ENCODE results near the gene ETFA.
A peak's percentile ranks its signal among the peaks of the same experiment; 100 is the strongest.
"Not testable (repeated sequence)": the region's sequence is repeated elsewhere in the genome, so short reads cannot be mapped to it uniquely, and the experiment has no call there.

Gene ETFA

GRCh38 chr15:76324066-76324465 lies 12.8 kb upstream of the ETFA start:
- no peak for DNase-seq (ENCODE audit: low spot score)

DNA sequence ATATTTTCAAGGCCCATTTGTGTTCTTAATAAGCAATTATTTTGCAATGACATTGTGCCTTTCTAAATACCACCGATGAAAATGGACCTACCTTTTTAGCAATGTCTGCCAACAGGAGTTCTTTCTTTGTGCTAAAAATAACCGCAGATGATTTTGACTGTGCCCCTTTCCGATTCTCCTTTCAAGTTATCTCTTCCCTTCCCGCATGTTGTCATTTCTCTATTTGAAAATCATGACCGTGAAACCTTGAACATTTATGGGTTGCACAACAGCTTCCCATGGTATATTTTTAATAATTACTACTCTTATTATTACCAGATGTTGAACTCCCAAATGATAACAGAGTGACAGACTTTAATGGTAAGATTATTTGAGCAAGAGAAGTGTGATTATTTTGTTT lies 10.3 kb upstream of the ETFA start:
- no peak for DNase-seq (ENCODE audit: low spot score)

DNA sequence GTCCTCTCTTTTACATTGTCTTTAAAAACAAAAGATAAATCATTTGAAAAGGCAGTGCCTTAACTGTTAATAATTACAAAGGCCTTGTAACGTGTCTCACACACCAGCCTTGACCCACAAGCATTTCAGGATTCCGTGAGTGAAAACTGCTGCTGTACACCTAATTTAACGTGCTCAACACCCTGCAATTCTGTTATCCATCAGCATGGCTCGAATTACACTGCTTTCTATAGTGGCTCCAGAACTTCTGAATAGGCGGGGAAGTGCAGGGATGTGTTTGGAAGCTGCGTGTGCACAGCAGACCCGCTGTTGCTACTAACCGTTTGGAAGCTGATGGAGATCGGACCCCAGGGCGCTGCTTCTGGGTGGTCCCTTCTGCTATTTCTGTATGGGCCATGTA lies 9.9 kb upstream of the ETFA start:
- no peak for DNase-seq (ENCODE audit: low spot score)

DNA sequence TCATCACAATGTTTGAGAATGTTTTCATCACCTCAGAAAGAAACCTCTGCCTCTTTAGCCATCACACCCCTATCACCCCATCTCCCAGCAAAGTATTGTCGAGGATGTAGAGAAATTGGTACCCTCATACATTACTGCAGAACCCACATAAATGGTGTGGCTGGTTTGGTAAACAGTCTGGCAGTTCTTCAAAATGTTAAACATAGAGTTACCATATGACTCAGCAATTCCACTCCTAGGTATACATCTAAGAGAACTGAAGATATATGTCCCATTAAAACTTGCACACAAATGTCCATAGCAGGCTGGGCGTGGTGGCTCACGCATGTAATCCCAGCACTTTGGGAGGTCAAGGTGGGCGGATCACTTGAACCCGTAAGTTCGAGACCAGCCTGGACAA lies 8.7 kb upstream of the ETFA start:
- no peak for DNase-seq (ENCODE audit: low spot score)

DNA sequence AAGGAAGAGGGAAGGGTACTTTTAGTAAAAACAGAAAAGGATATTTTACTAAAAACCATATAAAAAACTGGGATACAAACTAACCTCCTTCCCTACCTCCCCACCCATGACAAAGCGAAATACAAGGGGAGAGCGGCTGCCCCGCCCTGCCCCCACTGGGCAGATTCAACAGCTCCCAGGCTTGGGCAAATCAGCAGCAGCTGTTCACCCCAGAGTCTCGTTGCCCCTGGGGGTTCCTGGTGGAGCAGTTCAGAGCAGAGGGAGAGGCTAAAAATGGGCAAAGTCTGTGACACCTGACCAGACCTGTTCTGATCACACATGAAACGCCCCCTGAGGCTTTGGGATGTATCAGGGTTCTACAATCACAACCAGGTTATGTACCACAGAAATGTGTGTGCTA lies 2.5 kb upstream of the ETFA start:
- DNase-seq (ENCODE audit: low spot score): no peak

DNA sequence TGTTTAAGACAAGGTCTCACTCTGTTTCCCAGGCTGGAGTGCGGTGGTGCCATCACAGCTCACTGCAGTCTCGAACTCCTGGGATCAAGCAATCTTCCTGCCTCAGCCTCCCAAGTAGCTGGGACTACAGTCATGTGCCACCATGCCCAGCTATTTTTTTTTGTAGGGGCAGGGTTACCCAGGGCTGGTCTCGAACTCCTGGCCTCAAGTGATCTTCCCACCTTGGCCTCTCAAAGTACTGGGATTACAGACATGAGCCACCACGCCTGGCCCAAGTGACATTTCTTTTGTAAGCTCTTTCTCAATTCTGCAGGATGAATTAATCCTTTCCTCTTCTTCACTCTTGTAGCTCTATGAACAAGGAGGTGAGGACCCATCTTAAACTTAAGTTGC lies 1.9 kb upstream of the ETFA start:
- not testable (repeated sequence) for DNase-seq (ENCODE audit: low spot score)

- DNase-seq (ENCODE audit: low spot score): no peak
These were observed 1.4 kb upstream of the ETFA start for GRCh38 chr15:76312540-76313174.

GRCh38 chr15:76310475-76311099 lies 682 bp downstream of the ETFA start:
- no peak for DNase-seq (ENCODE audit: low spot score)

DNA sequence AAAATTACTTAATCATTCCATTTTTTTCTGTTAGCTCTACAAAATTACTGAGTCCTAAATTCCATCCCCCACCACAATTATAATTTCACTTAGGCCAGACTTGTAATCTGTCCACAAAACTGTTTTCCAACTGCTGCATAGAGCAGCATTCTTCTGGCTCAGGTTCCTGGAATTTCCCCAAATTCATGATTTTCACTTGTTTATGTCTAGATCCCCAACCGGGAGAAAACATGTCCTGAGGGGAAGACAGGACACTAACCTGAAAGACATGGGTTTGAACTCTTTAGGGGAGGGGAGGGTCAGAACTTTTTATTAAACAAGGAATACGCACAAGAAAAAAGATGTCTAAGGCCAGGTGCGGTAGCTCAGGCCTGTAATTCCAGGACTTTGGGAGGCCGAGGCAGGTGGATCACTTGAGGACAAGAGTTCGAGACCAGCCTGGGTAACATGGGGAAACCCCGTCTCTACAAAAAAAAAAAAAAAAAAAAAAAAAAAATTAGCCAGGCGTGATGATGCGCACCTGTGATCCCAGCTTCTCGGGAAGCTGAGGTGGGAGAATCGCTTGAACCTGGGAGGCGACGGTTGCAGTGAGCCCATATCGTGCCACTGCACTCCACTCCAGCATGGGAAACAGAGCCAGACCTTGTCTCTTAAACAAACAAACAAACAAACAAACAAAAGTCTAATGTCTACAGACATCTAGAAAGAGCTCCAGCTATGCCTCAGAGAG lies 1.5 kb downstream of the ETFA start:
- DNase-seq (ENCODE audit: low spot score): no peak

DNA sequence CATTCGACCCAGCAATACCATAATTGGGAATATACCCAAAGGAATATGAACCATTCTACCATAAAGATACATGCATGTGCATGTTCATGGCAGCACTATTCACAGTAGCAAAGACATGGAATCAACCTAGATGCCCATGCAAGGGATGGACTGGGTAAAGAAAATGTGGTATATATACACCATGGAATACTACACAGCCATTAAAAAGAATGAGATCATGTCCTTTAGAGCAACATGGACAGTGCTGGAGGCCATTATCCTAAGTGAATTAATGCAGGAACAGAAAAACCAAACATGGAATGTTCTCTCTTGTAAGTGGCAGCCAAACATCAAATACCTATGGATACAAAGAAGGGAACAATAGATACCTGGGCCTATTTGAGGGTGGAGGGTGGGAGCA lies 7.4 kb downstream of the ETFA start:
- DNase-seq (ENCODE audit: low spot score): no peak

DNA sequence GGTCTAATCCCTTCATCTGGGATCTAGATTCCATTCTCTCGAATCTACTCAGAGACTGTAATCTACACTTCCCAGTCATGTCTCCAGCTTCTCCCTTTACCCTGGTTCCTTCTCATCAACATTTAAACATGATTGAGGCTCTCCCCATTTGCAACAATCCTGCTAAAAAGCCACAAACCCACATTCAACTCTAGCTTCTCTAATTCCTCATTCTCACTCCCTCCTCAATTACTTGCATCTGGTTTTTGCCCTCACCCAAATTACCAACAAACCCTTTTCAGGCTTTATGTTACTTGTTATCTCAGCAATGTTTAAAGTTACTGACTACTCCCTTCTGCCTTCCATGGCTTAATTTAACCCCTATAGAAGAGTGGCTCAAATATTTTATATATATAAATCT lies 11.5 kb downstream of the ETFA start:
- DNase-seq (ENCODE audit: low spot score): no peak

DNA sequence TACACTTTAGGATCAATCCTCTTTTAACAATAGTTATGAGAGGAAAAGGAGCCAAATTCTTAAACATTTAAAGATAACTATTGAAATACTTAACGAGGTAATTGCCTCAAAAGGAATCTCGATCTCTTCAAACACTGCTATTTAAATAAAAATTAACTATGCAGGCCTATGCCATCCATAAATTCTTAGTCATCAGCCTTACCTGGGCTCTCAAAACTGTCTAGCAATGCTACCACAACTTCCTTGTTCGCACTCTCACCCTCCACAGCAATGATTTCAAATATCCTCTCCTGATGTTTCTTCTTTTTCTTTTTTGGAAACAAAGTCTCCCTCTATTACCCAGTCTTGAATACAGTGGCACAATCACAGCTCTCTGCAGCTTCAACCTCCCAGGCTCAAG lies 12.3 kb downstream of the ETFA start:
- no peak for DNase-seq (ENCODE audit: low spot score)

DNA sequence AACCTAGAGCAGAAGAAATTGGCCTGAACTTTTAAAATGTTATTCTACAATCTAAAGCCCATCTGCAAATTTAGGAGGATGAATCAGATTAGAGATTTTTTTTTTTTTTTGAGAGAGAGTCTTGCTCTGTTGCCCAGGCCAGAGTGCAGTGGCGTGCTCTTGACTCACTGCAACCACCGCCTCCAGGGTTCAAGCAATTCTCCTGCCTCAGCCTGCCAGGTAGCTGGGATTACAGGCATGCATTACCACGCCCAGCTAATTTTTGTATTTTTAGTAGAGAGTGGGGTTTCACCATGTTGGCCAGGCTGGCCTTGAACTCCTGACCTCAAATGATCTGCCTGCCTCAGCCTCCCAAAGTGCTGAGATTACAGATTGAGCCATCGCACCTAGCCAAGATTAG lies 13.3 kb downstream of the ETFA start:
- not testable (repeated sequence) for DNase-seq (ENCODE audit: low spot score)

GRCh38 chr15:76296849-76297248 lies 14.4 kb downstream of the ETFA start:
- no peak for DNase-seq (ENCODE audit: low spot score)

DNA sequence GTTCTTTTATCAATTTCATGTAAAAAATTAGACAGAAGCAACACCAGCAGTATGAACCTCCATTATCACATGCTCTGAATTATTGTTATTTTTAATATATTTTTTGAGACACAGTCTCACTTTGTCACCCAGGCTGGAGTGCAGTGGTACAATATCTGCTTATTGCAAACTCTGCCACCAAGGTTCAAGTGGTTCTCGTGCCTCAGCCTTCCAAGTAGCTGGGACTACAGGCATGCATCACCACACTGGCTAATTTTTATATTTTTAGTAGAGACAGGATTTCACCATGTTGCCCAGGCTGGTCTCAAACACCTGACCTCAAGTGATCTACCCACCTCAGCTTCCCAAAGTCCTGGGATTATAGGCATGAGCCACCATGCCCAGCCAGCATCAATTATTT lies 16.8 kb downstream of the ETFA start:
- not testable (repeated sequence) for DNase-seq (ENCODE audit: low spot score)

- DNase-seq (ENCODE audit: low spot score): no peak
These were observed 17.9 kb downstream of the ETFA start for GRCh38 chr15:76293361-76293760.

DNA sequence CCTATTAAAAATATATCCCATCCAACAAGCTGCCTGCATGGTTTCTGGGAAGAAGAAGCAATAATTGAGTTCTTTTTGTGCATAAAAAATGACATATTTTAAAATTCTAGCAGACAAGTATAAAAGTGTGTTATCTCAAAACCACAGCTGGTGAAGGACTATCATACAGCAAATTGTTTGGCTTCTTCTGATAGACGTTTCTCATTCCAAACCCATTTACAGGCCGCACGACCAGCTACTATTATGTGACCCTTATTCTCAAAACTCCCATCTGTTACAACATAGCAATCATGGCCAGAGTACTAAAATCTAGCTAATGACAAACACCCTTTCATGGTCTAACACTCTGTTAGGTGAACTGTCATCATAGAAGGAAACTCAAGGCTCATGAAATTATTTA lies 21.7 kb downstream of the ETFA start:
- DNase-seq (ENCODE audit: low spot score): no peak

GRCh38 chr15:76286271-76286879 lies 24.9 kb downstream of the ETFA start:
- no peak for DNase-seq (ENCODE audit: low spot score)

GRCh38 chr15:76285241-76285825 lies 25.9 kb downstream of the ETFA start:
- no peak for DNase-seq (ENCODE audit: low spot score)

DNA sequence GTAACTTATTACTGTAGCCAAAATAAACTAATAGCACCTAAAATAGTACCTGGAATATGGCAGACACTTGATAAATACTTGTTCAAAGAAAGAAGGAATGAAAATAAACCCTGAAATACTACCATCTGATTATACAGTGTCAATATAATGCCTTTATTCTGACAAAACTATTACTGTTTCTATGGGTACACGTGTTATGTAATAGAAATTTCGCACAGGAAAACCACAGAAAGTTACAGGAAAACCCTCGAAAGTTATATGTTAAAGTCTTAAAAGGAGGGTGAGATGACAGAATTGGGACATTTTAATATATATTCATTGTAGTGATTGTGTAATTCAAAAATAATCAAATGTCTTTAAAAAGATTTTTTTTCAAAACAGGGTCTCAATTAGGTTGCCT lies 28.8 kb downstream of the ETFA start:
- no peak for DNase-seq (ENCODE audit: low spot score)

- DNase-seq (ENCODE audit: low spot score): no peak
These were observed 32.6 kb downstream of the ETFA start for GRCh38 chr15:76278651-76279050.

DNA sequence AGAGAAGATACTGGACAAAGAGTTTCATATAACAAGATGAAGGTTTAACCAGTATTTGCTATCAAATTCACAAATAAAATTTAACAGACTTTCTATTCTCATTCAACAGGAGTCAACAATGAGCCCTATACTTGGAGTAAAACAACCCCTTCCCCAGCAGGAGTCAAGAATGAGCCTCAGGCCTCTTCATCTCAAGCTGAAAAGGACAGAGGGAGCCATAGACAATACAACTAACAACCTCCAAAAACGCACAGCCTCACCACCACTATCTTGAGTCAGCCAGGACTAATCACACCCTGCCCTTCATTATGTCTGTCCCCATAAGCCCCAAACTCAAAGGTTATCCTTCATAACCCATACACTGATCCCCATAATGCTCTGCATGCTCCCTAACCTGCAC lies 36.4 kb downstream of the ETFA start:
- DNase-seq (ENCODE audit: low spot score): no peak

DNA sequence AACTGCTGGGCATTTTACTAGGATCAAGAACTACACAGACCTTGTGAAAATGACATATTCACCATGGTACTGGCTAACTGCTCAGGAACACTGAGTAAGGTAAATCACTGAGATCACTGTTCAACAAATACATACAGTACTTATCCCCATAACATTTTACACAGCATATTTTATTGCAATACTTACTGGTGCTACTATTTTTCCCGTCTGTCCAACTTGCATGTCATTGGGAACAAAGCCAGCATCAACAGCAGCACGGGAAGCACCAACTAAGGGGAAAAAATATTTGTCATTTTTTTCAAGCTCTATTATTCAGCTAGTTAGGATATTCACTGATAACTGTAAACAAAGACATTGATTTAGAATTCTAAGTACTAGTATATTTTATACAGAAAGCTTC lies 37.0 kb downstream of the ETFA start:
- DNase-seq (ENCODE audit: low spot score): peak; percentile 13

Data from Ammon's horn (tissue), 1 donor.